Epithelial cell of esophagus (primary cell): ENCODE measurements around the gene CSF2.

Source experiments
- DNase-seq: peaks from one replicate; pipeline ENCODE4 v3.0.0; 2010; ENCODE audit warnings: low read depth
- H3K4me3 ChIP-seq: 2 replicates; pipeline ENCODE4 v1.5.1; 2011; ENCODE audit warnings: mild to moderate bottlenecking, low read length, control low read depth
- TF ChIP-seq, protein P1 (sequence below): IDR thresholded peaks from 2 replicates; pipeline ENCODE4 v1.5.1; 2011; ENCODE audit warnings: low read depth, mild to moderate bottlenecking, low read length, control low read depth, inconsistent platforms; ENCODE audit not compliant: insufficient read depth; ENCODE audit errors: missing control alignments

CSF2 gene

DNA sequence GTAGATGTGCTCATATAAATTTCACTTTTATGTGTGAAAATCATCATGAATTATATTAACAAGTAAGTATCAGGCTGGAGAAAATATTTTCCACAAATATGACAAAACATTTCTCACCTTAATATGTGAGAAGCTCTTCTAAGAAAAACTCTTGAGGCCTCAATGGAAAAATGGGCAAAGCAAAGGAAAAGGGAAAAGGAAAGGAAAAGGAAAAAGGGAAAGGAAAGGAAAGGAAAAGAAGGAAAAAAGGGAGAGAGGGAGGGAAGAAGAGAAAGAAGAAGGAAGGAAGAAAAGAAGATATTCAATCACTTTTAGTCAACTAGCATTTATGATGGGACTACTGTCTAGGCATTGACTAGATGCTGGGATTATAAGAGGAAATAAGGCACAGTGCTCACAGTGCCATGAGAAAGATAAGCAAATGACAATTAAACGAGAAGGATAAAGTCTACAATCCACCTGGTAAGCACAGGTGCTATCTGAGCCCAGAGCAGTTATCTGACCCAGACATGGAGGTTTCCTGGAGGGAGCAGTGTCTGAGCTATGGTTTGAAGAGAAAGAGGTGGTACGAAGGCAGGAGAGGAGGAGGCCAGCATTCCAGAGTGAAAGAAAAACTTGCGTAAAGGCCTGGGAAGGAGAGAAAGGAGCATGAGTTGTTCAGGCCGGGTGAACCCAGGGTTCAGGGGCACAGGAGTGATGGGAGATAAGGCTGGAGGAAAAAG is 43.8 kb upstream of the CSF2 start:
- no peak overlapping the region for H3K4me3 ChIP-seq
- TF ChIP-seq, protein P1, sequence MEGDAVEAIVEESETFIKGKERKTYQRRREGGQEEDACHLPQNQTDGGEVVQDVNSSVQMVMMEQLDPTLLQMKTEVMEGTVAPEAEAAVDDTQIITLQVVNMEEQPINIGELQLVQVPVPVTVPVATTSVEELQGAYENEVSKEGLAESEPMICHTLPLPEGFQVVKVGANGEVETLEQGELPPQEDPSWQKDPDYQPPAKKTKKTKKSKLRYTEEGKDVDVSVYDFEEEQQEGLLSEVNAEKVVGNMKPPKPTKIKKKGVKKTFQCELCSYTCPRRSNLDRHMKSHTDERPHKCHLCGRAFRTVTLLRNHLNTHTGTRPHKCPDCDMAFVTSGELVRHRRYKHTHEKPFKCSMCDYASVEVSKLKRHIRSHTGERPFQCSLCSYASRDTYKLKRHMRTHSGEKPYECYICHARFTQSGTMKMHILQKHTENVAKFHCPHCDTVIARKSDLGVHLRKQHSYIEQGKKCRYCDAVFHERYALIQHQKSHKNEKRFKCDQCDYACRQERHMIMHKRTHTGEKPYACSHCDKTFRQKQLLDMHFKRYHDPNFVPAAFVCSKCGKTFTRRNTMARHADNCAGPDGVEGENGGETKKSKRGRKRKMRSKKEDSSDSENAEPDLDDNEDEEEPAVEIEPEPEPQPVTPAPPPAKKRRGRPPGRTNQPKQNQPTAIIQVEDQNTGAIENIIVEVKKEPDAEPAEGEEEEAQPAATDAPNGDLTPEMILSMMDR = no peak
- DNase-seq = no peak

DNA sequence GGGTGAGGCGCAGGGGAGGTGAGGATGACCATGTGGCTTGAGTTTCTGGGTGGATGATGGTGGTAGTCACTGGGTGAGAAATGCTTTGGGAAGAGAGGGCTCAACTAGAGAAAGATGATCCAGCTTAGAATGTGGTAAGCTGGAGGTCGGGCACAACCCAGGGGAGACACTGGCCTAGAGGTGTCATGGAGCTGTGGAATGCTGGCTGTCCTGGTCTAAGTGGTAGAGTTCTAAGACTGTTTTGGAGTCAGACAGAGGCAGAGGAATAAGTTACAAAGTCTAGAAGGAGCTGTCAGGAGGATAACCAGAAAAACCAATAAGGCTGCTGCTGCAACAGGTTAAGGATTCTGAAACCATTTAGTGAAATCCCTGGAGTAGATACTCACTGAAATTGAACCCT is 43.0 kb upstream of the CSF2 start:
- H3K4me3 ChIP-seq = no peak overlapping the region
- no peak for DNase-seq
- TF ChIP-seq, protein P1 = no peak

DNA sequence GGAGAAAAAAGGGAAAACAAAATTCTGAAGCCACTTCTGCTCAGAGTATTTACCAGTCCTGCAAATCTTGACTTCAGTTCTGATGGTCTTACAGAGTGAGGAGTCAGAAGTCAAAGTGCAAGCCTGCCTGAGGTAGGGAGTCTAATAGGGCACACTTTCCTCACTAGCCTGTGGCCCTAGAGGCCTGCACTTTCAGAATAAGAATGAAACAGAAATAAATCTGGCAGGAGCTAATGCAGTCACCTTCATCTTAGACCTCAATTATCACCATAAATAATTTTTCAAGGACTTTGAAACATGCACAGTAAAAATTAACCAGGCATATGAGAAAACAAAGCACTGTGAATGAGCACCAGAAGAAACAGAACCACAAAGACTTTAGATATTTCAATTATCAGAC is 41.4 kb upstream of the CSF2 start:
- no peak overlapping the region for H3K4me3 ChIP-seq
- no peak for DNase-seq
- TF ChIP-seq, protein P1 = no peak

DNA sequence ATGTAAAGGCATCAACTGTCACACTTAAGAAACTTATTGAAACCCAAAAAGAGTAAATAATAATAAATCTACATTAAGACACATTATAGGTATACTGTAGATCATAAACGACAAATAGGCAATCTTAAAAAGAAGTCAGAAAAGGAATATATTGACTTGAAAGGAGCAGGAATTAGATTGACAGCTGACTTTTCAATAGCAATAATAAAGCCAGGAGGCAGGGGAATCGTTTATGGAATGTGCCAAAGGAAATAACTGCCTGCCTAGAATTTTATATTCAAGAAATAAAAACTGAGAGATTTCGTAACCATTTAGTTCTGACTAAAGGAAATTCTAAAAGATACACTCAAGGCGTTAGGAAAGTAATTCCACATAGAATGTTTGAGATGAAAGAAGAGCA is 40.5 kb upstream of the CSF2 start:
- no peak for DNase-seq
- no peak overlapping the region for H3K4me3 ChIP-seq
- TF ChIP-seq, protein P1 = no peak

DNA sequence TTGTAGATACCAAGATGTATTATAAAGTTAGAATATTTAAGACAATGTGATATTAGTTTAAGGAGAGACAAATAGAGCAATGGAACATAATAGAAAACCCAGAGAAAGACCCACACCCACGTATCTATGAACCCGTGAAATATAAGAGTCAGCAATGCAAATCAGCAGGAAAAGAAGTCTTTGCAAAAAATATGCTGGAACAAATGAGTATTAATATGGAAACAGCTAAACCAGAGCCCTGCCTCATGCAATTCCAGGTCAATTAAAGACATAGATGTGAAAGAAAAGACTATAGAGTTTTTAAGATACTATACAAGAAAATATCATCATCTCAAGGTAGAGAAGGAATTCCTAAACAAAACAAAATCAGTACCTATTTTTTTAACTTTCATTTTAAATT is 36.2 kb upstream of the CSF2 start:
- H3K4me3 ChIP-seq = no peak overlapping the region
- no peak for DNase-seq
- TF ChIP-seq, protein P1 = no peak

DNA sequence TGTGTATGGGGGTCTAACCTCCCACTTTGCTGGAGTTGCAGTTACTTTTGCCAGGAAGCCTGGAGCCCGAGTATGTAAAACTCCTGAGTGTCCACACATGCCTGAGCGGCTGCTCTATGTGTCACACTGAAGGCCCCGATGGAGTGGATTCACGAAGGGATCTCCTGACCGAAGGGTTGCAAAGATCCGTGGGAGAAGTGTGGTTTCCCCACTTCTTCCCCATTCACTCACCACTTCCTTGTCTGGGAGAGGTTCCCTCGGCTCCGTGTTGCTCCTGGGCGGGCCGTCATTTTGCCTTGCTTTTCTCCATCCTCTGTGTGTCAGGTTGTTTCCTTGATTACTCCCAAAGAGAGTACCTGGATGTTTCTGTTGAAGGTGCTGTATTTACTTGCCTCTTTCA is 29.4 kb upstream of the CSF2 start:
- H3K4me3 ChIP-seq = no peak overlapping the region
- TF ChIP-seq, protein P1 = no peak
- no peak for DNase-seq

DNA sequence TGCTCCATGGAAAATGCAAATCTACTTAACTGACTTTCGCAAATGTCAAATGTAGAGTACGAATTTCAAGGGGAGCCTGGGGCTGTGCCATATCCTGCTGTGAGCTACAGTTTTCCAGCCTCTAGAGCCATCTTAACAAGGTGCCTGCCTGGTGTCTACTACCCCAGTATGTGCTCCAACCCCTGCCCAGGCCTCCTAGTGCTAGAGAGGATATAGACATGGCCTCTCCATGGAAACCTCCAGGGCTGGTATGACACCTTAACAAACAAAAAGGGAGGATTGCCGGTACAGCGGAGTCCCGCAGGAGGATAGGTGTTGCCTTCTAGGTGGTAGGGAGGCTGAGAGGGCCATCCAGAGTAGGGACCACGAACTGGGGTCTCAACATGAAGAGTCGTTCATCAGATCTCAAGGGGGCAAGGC is 26.7 kb upstream of the CSF2 start:
- DNase-seq = no peak
- TF ChIP-seq, protein P1 = no peak
- H3K4me3 ChIP-seq = no peak overlapping the region
